ENCODE results near the gene NLRP1.
A peak's percentile ranks its signal among the peaks of the same experiment; 100 is the strongest.

NLRP1 gene

GRCh38 chr17:5584383-5585286, at the start of gene NLRP1:
NLRP1 (minus strand) TSS chr17:5584509; CDS start chr17:5583957, 552 bp downstream.
- DNase-seq (ENCODE audit: extremely low read depth in 1 of 2, low read depth in 1 of 2), result peak; percentile 83 to 85

- DNase-seq (ENCODE audit: extremely low read depth in 1 of 2, low read depth in 1 of 2), result no peak
Measured at GRCh38 chr17:5631958-5632590, 47.8 kb upstream of the NLRP1 start.

- DNase-seq (ENCODE audit: extremely low read depth in 1 of 2, low read depth in 1 of 2), result no peak
Measured at GRCh38 chr17:5630434-5630833, 46.1 kb upstream of the NLRP1 start.

GRCh38 chr17:5629128-5629527, 44.8 kb upstream of the NLRP1 start:
- no peak for DNase-seq (ENCODE audit: extremely low read depth in 1 of 2, low read depth in 1 of 2)

- DNase-seq (ENCODE audit: extremely low read depth in 1 of 2, low read depth in 1 of 2), result no peak
Measured at GRCh38 chr17:5628262-5628661, 44.0 kb upstream of the NLRP1 start.

- no peak for DNase-seq (ENCODE audit: extremely low read depth in 1 of 2, low read depth in 1 of 2)
Measured at GRCh38 chr17:5624211-5624610, 39.9 kb upstream of the NLRP1 start.

- DNase-seq (ENCODE audit: extremely low read depth in 1 of 2, low read depth in 1 of 2), result no peak
Measured at GRCh38 chr17:5621729-5622128, 37.4 kb upstream of the NLRP1 start.

- no peak for DNase-seq (ENCODE audit: extremely low read depth in 1 of 2, low read depth in 1 of 2)
Measured at GRCh38 chr17:5621026-5621425, 36.7 kb upstream of the NLRP1 start.

- DNase-seq (ENCODE audit: extremely low read depth in 1 of 2, low read depth in 1 of 2), result no peak
Measured at GRCh38 chr17:5619088-5619740, 34.9 kb upstream of the NLRP1 start.

- no peak for DNase-seq (ENCODE audit: extremely low read depth in 1 of 2, low read depth in 1 of 2)
Measured at GRCh38 chr17:5618476-5618875, 34.2 kb upstream of the NLRP1 start.

GRCh38 chr17:5615476-5615875, 31.2 kb upstream of the NLRP1 start:
- no peak for DNase-seq (ENCODE audit: extremely low read depth in 1 of 2, low read depth in 1 of 2)

GRCh38 chr17:5610956-5611355, 26.6 kb upstream of the NLRP1 start:
- no peak for DNase-seq (ENCODE audit: extremely low read depth in 1 of 2, low read depth in 1 of 2)

GRCh38 chr17:5608399-5609112, 24.2 kb upstream of the NLRP1 start:
- DNase-seq (ENCODE audit: extremely low read depth in 1 of 2, low read depth in 1 of 2), result no peak

- no peak for DNase-seq (ENCODE audit: extremely low read depth in 1 of 2, low read depth in 1 of 2)
Measured at GRCh38 chr17:5607946-5608345, 23.6 kb upstream of the NLRP1 start.

GRCh38 chr17:5605452-5605851, 21.1 kb upstream of the NLRP1 start:
- no peak for DNase-seq (ENCODE audit: extremely low read depth in 1 of 2, low read depth in 1 of 2)

- no peak for DNase-seq (ENCODE audit: extremely low read depth in 1 of 2, low read depth in 1 of 2)
Measured at GRCh38 chr17:5600041-5600440, 15.7 kb upstream of the NLRP1 start.

GRCh38 chr17:5598457-5598856, 14.1 kb upstream of the NLRP1 start:
- no peak for DNase-seq (ENCODE audit: extremely low read depth in 1 of 2, low read depth in 1 of 2)

GRCh38 chr17:5596421-5596820, 12.1 kb upstream of the NLRP1 start:
- DNase-seq (ENCODE audit: extremely low read depth in 1 of 2, low read depth in 1 of 2), result no peak

GRCh38 chr17:5595831-5596230, 11.5 kb upstream of the NLRP1 start:
- DNase-seq (ENCODE audit: extremely low read depth in 1 of 2, low read depth in 1 of 2), result no peak

- DNase-seq (ENCODE audit: extremely low read depth in 1 of 2, low read depth in 1 of 2), result no peak
Measured at GRCh38 chr17:5592382-5592781, 8.1 kb upstream of the NLRP1 start.

GRCh38 chr17:5591966-5592365, 7.7 kb upstream of the NLRP1 start:
- no peak for DNase-seq (ENCODE audit: extremely low read depth in 1 of 2, low read depth in 1 of 2)

Measured in activated CD8-positive, alpha-beta memory T cell treated with anti-CD3 and anti-CD28 coated beads for 1 hour (primary cell).